Mesodermal cell (in vitro differentiated cells): ENCODE data around the gene BEX3.

Experiments used
- H3K27ac ChIP-seq: 2 replicates; pipeline ENCODE4 v1.7.0; 2013; ENCODE audit warnings: mild to moderate bottlenecking, low read depth, low read length, moderate library complexity; ENCODE audit not compliant: severe bottlenecking
- H3K36me3 ChIP-seq: 2 replicates; pipeline ENCODE4 v1.7.1; 2013; ENCODE audit warnings: mild to moderate bottlenecking, low read length, moderate library complexity; ENCODE audit not compliant: control insufficient read depth, insufficient read depth
- H3K4me1 ChIP-seq: one replicate; pipeline ENCODE4 v1.7.1; 2013; ENCODE audit warnings: mild to moderate bottlenecking, low read length; ENCODE audit not compliant: insufficient read depth, control insufficient read depth, poor library complexity, severe bottlenecking
- H3K4me3 ChIP-seq: 2 replicates; pipeline ENCODE4 v1.7.0; 2013; ENCODE audit warnings: low read length, control low read depth, mild to moderate bottlenecking; ENCODE audit not compliant: insufficient read depth, poor library complexity, severe bottlenecking; ENCODE audit errors: extremely low read depth
- H3K9me3 ChIP-seq: 2 replicates; pipeline ENCODE4 v1.7.1; 2013; ENCODE audit warnings: mild to moderate bottlenecking, low read length, moderate library complexity; ENCODE audit not compliant: control insufficient read depth
- whole genome bisulfite sequencing, 2 experiments: methylation state at CpG; one replicate each; pipeline ENCODE4 v1.1.5; 2013; ENCODE audit warnings: missing lambda C conversion rate in 2 of 2; ENCODE audit not compliant: insufficient coverage in 2 of 2; 5-methylcytosine and 5-hydroxymethylcytosine counted together

BEX3 gene

GRCh38 chrX:103418811-103419340, 42.5 kb downstream of the BEX3 start:
- no peak overlapping the region for H3K27ac ChIP-seq
- no CpG with 5 or more reads among the region's 1 CpG for WGBS, 2 experiments
- no peak overlapping the region for H3K4me3 ChIP-seq
- peaks cover 4% of the 10 kb centered on the region for H3K36me3 ChIP-seq
- no peaks in the 10 kb centered on the region for H3K9me3 ChIP-seq
- no peaks in the 10 kb centered on the region for H3K4me1 ChIP-seq

GRCh38 chrX:103423955-103424638, 47.8 kb downstream of the BEX3 start:
- Histone ChIP-seq H3K9me3 (no peaks in the 10 kb centered on the region), H3K4me3 (no peak overlapping the region), H3K36me3 (peaks cover 4% of the 10 kb centered on the region), H3K27ac (no peak overlapping the region), H3K4me1 (no peaks in the 10 kb centered on the region)
- no CpG with 5 or more reads among the region's 3 CpGs for WGBS, 2 experiments
